GM21717 (cell line): ENCODE data around the gene RFK.
"Not testable (repeated sequence)": the region's sequence is repeated elsewhere in the genome, so short reads cannot be mapped to it uniquely, and the experiment has no call there.

Experiments
- ATAC-seq: cut with Tn5 transposase; IDR thresholded peaks from one replicate; pipeline ENCODE4 v1.9.1; 2021; ENCODE audit warnings: mild to moderate bottlenecking, moderate library complexity; ENCODE audit not compliant: unreplicated experiment

The RFK gene

DNA sequence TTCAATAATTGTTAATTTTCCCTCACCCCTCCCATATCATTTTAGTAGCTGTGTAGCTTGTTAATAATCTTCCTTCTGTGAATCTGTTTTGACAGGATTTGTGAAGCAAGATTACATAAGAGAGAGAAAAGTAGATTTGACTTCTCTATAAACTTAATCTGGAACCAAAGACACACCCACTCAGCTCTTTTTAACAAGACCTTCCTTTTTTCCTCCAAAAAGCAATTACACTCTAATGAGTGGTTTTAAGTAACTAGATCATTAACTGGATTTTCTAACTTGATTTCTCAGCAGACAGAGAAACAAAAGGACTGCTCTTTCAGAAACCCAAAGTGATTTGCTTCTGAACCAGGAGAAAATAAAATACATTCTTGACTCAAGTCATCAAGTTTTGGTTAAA is 21.9 kb downstream of the RFK start:
- no peak for ATAC-seq

GRCh38 chr9:76371901-76372300 is 22.3 kb downstream of the RFK start:
- ATAC-seq, result no peak

- ATAC-seq, result no peak
These were observed 23.7 kb downstream of the RFK start for GRCh38 chr9:76370396-76371023.

GRCh38 chr9:76369583-76369982 is 24.6 kb downstream of the RFK start:
- ATAC-seq, result no peak

- no peak for ATAC-seq
These were observed 28.0 kb downstream of the RFK start for GRCh38 chr9:76366275-76366674.

DNA sequence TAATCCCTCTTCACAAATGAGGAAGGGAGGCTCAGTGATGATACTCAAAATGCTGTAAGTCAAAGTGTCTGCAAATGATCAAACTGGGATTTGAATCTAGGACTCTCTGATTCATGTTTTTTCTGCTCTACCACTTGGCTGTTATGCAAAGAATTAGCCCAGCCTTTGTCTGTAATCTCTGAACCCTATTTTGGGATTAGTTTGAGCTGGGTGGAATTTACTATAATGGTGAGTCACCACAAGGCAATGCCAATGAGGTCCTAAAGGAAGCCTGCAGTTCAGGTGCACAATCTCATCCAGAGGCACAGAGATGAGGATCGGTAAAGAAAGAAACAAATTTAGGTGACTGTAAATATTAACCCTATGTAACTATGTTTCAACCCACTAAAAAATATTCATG is 29.2 kb downstream of the RFK start:
- no peak for ATAC-seq

DNA sequence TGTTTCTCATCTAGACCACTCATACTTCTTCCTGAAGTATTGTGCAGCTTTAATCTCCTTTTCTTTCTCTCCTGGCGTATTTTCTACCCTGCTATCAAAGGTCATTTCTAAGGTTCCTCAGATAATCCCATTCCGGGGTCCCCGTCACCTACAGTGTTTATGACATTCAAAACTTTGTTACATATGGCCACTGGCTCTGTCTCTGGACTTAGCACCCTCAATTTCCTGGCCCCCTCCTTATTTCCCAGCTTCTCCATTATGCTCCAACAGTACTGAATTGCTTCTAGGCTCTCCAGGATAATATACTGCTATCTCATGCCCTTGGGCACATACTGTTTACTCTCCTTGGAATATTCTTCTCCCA is 31.2 kb downstream of the RFK start:
- ATAC-seq, result no peak

- ATAC-seq, result not testable (repeated sequence)
These were observed 31.7 kb downstream of the RFK start for GRCh38 chr9:76362332-76363031.

- no peak for ATAC-seq
These were observed 34.5 kb downstream of the RFK start for GRCh38 chr9:76359766-76360165.

- ATAC-seq, result no peak
These were observed 34.9 kb downstream of the RFK start for GRCh38 chr9:76359365-76359764.

DNA sequence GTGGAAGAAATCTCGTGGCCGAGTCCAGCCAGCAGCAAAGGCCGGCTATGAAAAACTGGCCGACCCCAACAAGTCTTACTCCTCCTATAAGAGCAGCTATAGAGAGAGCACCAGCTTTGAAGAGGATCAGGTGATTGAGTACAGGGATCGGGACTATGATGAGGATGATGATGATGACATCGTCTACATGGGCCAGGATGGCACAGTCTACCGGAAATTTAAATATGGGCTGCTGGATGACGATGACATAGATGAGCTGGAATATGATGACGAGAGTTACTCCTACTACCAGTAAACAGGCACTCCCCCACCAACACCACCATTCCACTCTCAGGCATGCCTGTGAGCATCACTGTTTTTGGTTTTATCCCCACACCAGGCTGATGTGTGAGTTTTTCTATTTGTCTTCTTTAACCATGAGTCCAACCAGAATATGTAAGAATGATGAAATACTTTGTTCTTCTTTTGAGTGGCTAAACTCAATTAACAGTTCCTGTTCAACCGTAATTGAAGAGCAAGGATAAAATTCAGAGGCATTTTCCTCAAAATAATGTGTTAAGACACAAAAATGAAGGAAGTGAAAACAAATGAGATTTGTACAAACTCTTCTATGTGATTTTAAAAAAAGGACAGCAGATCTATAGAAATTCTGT is 35.5 kb downstream of the RFK start:
- ATAC-seq, result no peak

DNA sequence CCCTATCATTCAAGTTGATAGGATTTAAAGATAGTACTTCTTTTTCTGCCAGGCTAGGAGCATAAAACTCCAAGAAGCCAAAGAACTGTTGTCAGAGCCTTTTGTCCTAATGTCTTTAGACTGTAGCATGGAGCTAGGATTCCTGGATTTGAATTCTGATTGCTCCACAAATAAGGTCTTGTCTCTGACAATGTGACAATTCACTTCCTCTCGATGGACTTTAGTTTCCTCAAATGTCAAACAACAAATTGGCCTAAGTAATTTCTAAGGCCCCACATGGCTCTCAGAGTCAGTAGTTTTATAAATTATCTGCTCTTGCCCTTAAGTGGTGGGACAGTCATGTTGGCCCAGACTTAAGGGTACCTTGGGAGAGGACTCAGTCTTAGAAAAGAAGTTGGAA is 36.7 kb downstream of the RFK start:
- no peak for ATAC-seq

DNA sequence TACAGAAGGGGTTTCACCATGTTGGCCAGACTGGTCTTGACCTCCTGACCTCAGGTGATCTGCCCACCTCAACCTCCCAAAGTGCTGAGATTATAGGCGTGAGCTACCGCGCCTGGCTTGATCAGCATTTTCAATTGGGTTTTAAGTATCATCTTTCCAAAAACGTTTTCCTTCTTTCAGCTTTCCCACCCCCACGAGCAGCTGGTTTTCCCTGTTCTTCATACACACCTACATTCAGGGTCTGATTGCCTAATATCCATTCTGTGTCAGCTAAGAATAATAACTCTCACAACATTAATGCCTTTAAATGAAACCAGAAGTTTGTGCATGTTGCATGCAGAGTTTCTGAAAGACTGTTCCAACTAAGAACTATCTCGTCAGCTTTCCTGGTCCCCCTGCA is 38.3 kb downstream of the RFK start:
- ATAC-seq, result no peak

- no peak for ATAC-seq
These were observed 40.0 kb downstream of the RFK start for GRCh38 chr9:76354221-76354620.

- ATAC-seq, result no peak
These were observed 40.9 kb downstream of the RFK start for GRCh38 chr9:76353280-76353679.

DNA sequence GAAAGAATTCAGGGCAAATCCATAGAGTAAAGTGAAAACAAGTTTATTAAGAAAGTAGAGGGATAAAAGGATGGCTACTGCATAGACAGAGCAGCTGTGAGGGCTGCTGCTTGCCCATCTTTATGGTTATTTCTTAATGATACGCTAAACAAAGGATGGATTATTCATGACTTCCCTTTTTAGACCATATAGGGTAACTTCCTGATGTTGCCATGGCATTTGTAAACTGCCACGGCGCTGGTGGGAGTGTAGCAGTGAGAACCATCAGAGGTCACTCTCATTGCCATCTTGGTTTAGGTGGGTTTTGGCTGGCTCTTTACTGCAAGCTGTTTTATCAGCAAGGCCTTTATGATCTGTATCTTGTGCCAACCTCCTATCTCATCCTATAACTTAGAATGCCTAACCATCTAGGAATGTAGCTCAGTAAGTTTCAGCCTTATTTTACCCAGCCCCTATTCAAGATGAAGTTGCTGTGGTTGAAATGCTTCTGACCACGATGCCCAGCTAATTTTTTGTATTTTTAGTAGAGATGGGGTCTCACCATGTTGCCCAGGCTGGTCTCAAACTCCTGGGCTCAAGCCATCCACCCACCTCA is 42.1 kb downstream of the RFK start:
- no peak for ATAC-seq

DNA sequence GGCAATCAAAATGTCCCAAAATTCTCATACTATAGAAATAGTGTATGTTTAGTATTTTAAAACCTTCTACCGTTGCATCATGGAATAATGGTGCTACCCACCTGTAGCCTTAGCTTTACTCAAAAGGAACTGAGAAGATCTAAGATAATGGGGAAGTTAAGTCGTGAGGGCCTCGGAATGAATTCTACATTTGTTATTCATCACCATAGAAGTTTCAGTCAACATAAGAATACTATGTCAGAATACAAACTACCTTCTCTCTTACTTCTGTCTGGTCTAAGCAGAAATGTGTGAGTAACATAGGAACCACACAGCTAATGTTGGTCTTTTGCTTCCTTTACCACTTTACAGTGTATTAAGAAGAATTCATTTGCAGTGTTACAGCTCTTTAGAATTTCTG is 43.2 kb downstream of the RFK start:
- no peak for ATAC-seq

- ATAC-seq, result no peak
These were observed 44.4 kb downstream of the RFK start for GRCh38 chr9:76349865-76350264.

GRCh38 chr9:76342858-76343257 is 51.4 kb downstream of the RFK start:
- ATAC-seq, result no peak

DNA sequence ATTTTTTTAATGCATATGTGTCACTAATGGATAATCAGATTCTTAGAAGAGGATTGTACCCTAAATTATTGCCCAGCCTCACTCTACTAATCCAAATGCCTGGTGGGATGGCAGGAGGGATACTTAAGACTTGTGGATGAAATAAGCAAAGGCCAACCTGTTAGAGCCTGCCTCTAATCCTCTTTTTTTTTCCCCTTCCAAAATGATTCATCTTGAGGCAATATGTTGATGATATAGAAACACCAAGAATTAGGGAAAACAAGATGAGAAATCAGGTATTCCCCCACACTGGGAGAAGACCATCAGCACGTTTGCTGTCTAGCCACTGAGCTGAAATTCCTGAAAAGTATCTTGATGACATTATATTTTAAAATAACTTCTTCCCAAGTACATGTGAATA is 52.0 kb downstream of the RFK start:
- ATAC-seq, result no peak

- ATAC-seq, result no peak
These were observed 52.6 kb downstream of the RFK start for GRCh38 chr9:76341616-76342015.

DNA sequence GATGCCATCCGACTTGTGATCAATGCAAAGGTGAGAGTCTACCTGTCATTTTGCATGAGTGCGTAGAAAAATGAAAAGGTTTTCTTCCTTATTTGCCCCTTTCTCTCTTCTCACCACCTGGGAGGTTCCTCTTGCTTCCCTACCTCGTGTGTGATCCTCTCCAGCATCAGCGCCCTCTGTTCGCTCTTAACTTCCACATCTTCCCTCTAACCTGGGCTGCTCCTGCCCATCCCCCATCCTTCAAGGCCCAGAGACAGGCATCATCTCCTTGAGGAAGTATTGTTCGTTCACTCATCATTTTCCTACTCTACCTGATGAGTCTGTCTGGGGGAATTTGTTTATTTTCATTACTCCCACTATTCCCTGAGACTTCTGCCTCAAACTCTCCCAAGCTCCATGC is 55.8 kb downstream of the RFK start:
- no peak for ATAC-seq
